GM23338 (cell line): ENCODE results near the gene SASH1. TPM values are rescaled to one million over a fixed set of nuclear protein-coding genes. Genes with fewer than 3 reads are reported as not detected.

ENCODE experiments used
- ATAC-seq: fragments of 200-7000 bp; cut with Tn5 transposase; 3 replicates; pipeline ENCODE4 v1.9.1; 2020
- DNase-seq: peaks from one replicate; pipeline ENCODE4 v3.0.0-alpha.2; 2015; ENCODE audit warnings: low spot score
- H2AFZ ChIP-seq: fragments of 200-600 bp; sonication (generic); 2 replicates; pipeline ENCODE4 v1.8.0; 2016; ENCODE audit warnings: antibody characterized with exemption, mild to moderate bottlenecking, moderate library complexity
- H3F3A ChIP-seq: fragments of 200-600 bp; sonication (generic); replicated peaks from 2 replicates; pipeline ENCODE4 v1.8.0; 2017; ENCODE audit warnings: antibody characterized with exemption, mixed run types, low read depth
- H3K27ac ChIP-seq: fragments of 200-600 bp; sonication (generic); 2 replicates; pipeline ENCODE4 v1.6.1; 2016; ENCODE audit warnings: low read depth
- H3K27me3 ChIP-seq: fragments of 200-600 bp; sonication (generic); 2 replicates; pipeline ENCODE4 v1.8.0; 2016; ENCODE audit warnings: mild to moderate bottlenecking, mixed run types, moderate library complexity; ENCODE audit not compliant: insufficient read depth
- H3K36me3 ChIP-seq: fragments of 200-600 bp; sonication (generic); 2 replicates; pipeline ENCODE4 v1.8.0; 2016; ENCODE audit warnings: mild to moderate bottlenecking; ENCODE audit not compliant: insufficient read depth
- H3K4me1 ChIP-seq: fragments of 200-600 bp; sonication (generic); 2 replicates; pipeline ENCODE4 v1.8.0; 2016; ENCODE audit warnings: mild to moderate bottlenecking, moderate library complexity; ENCODE audit not compliant: insufficient read depth
- H3K4me2 ChIP-seq: fragments of 200-600 bp; sonication (generic); 2 replicates; pipeline ENCODE4 v1.7.1; 2017; ENCODE audit warnings: mixed run types
- H3K4me3 ChIP-seq: fragments of 200-600 bp; sonication (generic); 2 replicates; pipeline ENCODE4 v1.6.1; 2016; ENCODE audit warnings: mixed run types
- H3K79me2 ChIP-seq: fragments of 200-600 bp; sonication (generic); replicated peaks from 2 replicates; pipeline ENCODE4 v1.8.0; 2017; ENCODE audit warnings: mild to moderate bottlenecking; ENCODE audit not compliant: insufficient read depth
- H3K9me2 ChIP-seq: fragments of 200-600 bp; sonication (generic); 2 replicates; pipeline ENCODE4 v1.8.0; 2017; ENCODE audit not compliant: insufficient read depth
- H4K20me1 ChIP-seq: fragments of 200-600 bp; sonication (generic); replicated peaks from 2 replicates; pipeline ENCODE4 v1.8.0; 2017; ENCODE audit warnings: mild to moderate bottlenecking; ENCODE audit not compliant: insufficient read depth
- H3K27ac Mint-ChIP-seq: 2 replicates; pipeline ENCODE4 v1.8.0; 2020; ENCODE audit warnings: inconsistent platforms, mild to moderate bottlenecking, moderate library complexity, mixed read lengths
- H3K27me3 Mint-ChIP-seq: 3 replicates; pipeline ENCODE4 v1.8.0; 2022; ENCODE audit warnings: low read depth, mild to moderate bottlenecking, moderate library complexity, mixed read lengths, inconsistent platforms; ENCODE audit not compliant: insufficient read depth, poor library complexity
- H3K36me3 Mint-ChIP-seq: 3 replicates; pipeline ENCODE4 v1.8.0; 2021; ENCODE audit warnings: low read depth, mild to moderate bottlenecking, inconsistent platforms, moderate library complexity, mixed read lengths
- H3K4me1 Mint-ChIP-seq: 3 replicates; pipeline ENCODE4 v1.8.0; 2020; ENCODE audit warnings: mild to moderate bottlenecking, inconsistent platforms, mixed read lengths
- H3K4me3 Mint-ChIP-seq: 3 replicates; pipeline ENCODE4 v1.8.0; 2021; ENCODE audit warnings: moderate library complexity, mild to moderate bottlenecking, inconsistent platforms, mixed read lengths
- H3K9me3 Mint-ChIP-seq: 3 replicates; pipeline ENCODE4 v1.8.0; 2020; ENCODE audit warnings: moderate library complexity, mild to moderate bottlenecking, inconsistent platforms, mixed read lengths
- CREB1 ChIP-seq: fragments of 250-450 bp; sonication (Bioruptor Pico); IDR thresholded peaks from 2 replicates; pipeline ENCODE4 v1.5.0; 2020; ENCODE audit warnings: low read depth, mild to moderate bottlenecking, moderate library complexity
- STAT1 ChIP-seq: IDR thresholded peaks from one replicate; pipeline ENCODE4 v1.6.1; 2016; ENCODE audit warnings: antibody characterized with exemption; ENCODE audit not compliant: unreplicated experiment
- ZNF114 ChIP-seq: fragments of 250-450 bp; sonication (Bioruptor Pico); IDR thresholded peaks from 2 replicates; pipeline ENCODE4 v1.5.0; 2020; ENCODE audit warnings: mild to moderate bottlenecking, moderate library complexity
- ZNF331 ChIP-seq: fragments of 250-450 bp; sonication (Bioruptor Pico); IDR thresholded peaks from 2 replicates; pipeline ENCODE4 v1.5.0; 2020; ENCODE audit warnings: low read depth, mild to moderate bottlenecking, moderate library complexity
- polyA plus RNA-seq: library from polyadenylated mRNA; unstranded; fragments of >200 nt; fragmentation: Nextera tagmentation; extraction: Ambion mirVana; gene quantifications from 2 replicates; pipeline ENCODE4 v1.2.1, GENCODE V29; 2016
- total RNA-seq: library from RNA; depleted of rRNA; stranded (reverse); fragments of >200 nt; shearing (Covaris generic); gene quantifications from 2 replicates; pipeline ENCODE4 v1.2.3, GENCODE V29; 2014
- TF ChIP-seq, protein P1 (sequence below): IDR thresholded peaks from one replicate; pipeline ENCODE4 v1.6.1; 2018; ENCODE audit warnings: antibody characterized with exemption; ENCODE audit not compliant: unreplicated experiment
- TF ChIP-seq, protein P2 (sequence below), 2 experiments: fragments of 200-600 bp in 1 of 2; sonication (generic) in 1 of 2; conservative IDR thresholded peaks; 2 replicates each; pipeline versions ENCODE4 v1.5.1 to v1.6.1; 2016 to 2017; ENCODE audit warnings: antibody characterized with exemption in 2 of 2, low read depth in 2 of 2, mild to moderate bottlenecking in 2 of 2, moderate library complexity in 1 of 2

Gene SASH1
- total and polyA plus RNA-seq, 2 experiments from 2014 or later = 8.2 to 30.2 TPM

DNA sequence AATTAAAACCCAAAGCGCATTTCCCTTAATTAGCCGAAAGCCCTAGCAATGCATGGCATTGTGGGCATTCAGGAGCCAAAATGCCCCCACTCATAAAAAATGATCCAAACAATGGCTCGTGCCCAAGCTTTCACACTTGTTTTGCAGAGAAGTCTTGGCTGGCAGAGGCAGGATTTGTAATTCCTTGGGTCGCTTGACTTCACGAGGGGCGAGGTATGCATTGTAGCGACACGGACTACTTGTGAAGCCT, 613 bp upstream of the SASH1 start (continued):
- TF ChIP-seq, protein P1, sequence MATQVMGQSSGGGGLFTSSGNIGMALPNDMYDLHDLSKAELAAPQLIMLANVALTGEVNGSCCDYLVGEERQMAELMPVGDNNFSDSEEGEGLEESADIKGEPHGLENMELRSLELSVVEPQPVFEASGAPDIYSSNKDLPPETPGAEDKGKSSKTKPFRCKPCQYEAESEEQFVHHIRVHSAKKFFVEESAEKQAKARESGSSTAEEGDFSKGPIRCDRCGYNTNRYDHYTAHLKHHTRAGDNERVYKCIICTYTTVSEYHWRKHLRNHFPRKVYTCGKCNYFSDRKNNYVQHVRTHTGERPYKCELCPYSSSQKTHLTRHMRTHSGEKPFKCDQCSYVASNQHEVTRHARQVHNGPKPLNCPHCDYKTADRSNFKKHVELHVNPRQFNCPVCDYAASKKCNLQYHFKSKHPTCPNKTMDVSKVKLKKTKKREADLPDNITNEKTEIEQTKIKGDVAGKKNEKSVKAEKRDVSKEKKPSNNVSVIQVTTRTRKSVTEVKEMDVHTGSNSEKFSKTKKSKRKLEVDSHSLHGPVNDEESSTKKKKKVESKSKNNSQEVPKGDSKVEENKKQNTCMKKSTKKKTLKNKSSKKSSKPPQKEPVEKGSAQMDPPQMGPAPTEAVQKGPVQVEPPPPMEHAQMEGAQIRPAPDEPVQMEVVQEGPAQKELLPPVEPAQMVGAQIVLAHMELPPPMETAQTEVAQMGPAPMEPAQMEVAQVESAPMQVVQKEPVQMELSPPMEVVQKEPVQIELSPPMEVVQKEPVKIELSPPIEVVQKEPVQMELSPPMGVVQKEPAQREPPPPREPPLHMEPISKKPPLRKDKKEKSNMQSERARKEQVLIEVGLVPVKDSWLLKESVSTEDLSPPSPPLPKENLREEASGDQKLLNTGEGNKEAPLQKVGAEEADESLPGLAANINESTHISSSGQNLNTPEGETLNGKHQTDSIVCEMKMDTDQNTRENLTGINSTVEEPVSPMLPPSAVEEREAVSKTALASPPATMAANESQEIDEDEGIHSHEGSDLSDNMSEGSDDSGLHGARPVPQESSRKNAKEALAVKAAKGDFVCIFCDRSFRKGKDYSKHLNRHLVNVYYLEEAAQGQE = no peak
- TF ChIP-seq ZNF114 (CRISPR knock-in tag) = no peak
- TF ChIP-seq, protein P2, sequence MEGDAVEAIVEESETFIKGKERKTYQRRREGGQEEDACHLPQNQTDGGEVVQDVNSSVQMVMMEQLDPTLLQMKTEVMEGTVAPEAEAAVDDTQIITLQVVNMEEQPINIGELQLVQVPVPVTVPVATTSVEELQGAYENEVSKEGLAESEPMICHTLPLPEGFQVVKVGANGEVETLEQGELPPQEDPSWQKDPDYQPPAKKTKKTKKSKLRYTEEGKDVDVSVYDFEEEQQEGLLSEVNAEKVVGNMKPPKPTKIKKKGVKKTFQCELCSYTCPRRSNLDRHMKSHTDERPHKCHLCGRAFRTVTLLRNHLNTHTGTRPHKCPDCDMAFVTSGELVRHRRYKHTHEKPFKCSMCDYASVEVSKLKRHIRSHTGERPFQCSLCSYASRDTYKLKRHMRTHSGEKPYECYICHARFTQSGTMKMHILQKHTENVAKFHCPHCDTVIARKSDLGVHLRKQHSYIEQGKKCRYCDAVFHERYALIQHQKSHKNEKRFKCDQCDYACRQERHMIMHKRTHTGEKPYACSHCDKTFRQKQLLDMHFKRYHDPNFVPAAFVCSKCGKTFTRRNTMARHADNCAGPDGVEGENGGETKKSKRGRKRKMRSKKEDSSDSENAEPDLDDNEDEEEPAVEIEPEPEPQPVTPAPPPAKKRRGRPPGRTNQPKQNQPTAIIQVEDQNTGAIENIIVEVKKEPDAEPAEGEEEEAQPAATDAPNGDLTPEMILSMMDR (conservative IDR thresholded peaks at IDR 0.05; ENCODE audit: low read depth in 2 of 2) = no peak
- no peak for TF ChIP-seq STAT1
- no peak for TF ChIP-seq CREB1 (CRISPR knock-in tag)
- no peak for TF ChIP-seq ZNF331 (CRISPR knock-in tag)

DNA sequence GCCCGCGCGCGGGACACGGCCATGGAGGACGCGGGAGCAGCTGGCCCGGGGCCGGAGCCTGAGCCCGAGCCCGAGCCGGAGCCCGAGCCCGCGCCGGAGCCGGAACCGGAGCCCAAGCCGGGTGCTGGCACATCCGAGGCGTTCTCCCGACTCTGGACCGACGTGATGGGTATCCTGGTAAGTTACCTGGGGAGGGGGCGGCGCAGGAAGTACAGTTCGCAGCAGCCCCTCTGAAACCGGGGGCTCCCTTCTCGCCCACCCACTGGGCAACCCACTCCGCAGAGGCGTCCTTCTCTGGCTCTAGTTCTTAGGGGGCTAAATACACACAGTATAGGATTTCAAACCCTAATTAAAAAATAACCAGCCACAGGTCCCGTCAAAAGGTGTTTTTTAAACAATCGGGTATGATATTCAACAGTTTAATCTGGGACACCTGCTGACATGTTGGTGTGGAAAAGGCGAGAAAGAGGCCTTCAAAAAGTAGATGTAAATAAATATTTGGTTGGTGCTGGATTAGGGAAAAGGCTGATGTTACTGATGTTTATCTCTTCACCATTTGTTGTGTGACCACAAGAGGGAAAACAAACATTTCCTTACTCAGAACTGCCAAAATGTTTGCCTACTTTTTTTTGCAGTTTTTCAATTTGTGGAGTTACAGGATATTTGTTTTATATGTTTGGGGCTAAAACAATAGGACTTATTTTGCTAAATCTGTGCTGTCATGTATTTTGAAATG, 577 bp downstream of the SASH1 start:
- Histone ChIP-seq H3K79me2 (peaks cover 34% of the 10 kb centered on the region), H2AFZ (no peak overlapping the region; the same call in 1 of the 2 replicates), H3K36me3 (no peaks in the 10 kb centered on the region), H3K9me2 (no peaks in the 10 kb centered on the region), H3K4me1 (peaks cover 48% of the 10 kb centered on the region), H3K4me2 (peak overlapping the region; percentile 92), H3K4me3 (peak overlapping the region; percentile 84), H3K27ac (no peak overlapping the region), H3K27me3 (peaks cover 11% of the 10 kb centered on the region; the same call in 1 of the 2 replicates), H4K20me1 (no peaks in the 10 kb centered on the region), H3F3A (peaks cover 12% of the 10 kb centered on the region; the same call in 1 of the 2 replicates)
- DNase-seq (peak; percentile 57), ATAC-seq (no peak; the same call in 2 of the 3 replicates)
- no peaks in the 10 kb centered on the region for H3K9me3 Mint-ChIP-seq
- H3K4me1 Mint-ChIP-seq = peaks cover 53% of the 10 kb centered on the region
- no peaks in the 10 kb centered on the region for H3K36me3 Mint-ChIP-seq
- TF ChIP-seq ZNF114 (CRISPR knock-in tag) = no peak
- TF ChIP-seq, protein P2 (conservative IDR thresholded peaks at IDR 0.05; ENCODE audit: low read depth in 2 of 2) = peak in 1 of 2 experiments; percentile 30; a peak in 2 of 4 replicates
- H3K4me3 Mint-ChIP-seq = peak overlapping the region; percentile 71
- peaks cover 10% of the 10 kb centered on the region for H3K27me3 Mint-ChIP-seq
- peak overlapping the region; percentile 77; the same call in 1 of the 2 replicates for H3K27ac Mint-ChIP-seq
